IMR-90 (cell line): ENCODE measurements around the gene CTDP1.

Experiments
- CTCF ChIP-seq: conservative IDR thresholded peaks from 2 replicates; pipeline ENCODE4 v1.5.1; 2012; ENCODE audit warnings: mild to moderate bottlenecking, low read depth, low read length, improper control_type of control experiment
- ELK1 ChIP-seq: fragments of 150-350 bp; IDR thresholded peaks from 2 replicates; pipeline ENCODE4 v1.6.1; 2016; ENCODE audit warnings: low read depth, mild to moderate bottlenecking, low read length, moderate library complexity, borderline replicate concordance
- FOS ChIP-seq: fragments of 150-350 bp; IDR thresholded peaks from 2 replicates; pipeline ENCODE4 v1.6.1; 2016; ENCODE audit warnings: low read depth, low read length
- MAFK ChIP-seq: IDR thresholded peaks from 2 replicates; pipeline ENCODE4 v1.6.1; 2012; ENCODE audit warnings: low read depth, low read length, improper control_type of control experiment
- MAZ ChIP-seq: IDR thresholded peaks from 2 replicates; pipeline ENCODE4 v1.6.1; 2012; ENCODE audit warnings: low read depth, mild to moderate bottlenecking, low read length, improper control_type of control experiment, moderate library complexity, borderline replicate concordance
- MXI1 ChIP-seq: IDR thresholded peaks from 2 replicates; pipeline ENCODE4 v1.6.1; 2012; ENCODE audit warnings: low read depth, mild to moderate bottlenecking, low read length, moderate library complexity, borderline replicate concordance
- POLR2A ChIP-seq: IDR thresholded peaks from 2 replicates; pipeline ENCODE4 v1.6.1; 2012; ENCODE audit warnings: mild to moderate bottlenecking, low read depth, low read length
- RAD21 ChIP-seq: IDR thresholded peaks from 2 replicates; pipeline ENCODE4 v1.6.1; 2012; ENCODE audit warnings: low read length, improper control_type of control experiment
- RCOR1 ChIP-seq: IDR thresholded peaks from 2 replicates; pipeline ENCODE4 v1.6.1; 2012; ENCODE audit warnings: mild to moderate bottlenecking, low read length, improper control_type of control experiment; ENCODE audit not compliant: insufficient replicate concordance
- RFX5 ChIP-seq: IDR thresholded peaks from 2 replicates; pipeline ENCODE4 v1.8.0; 2012; ENCODE audit warnings: low read depth, mild to moderate bottlenecking, low read length, moderate library complexity
- SMC3 ChIP-seq: fragments of 150-350 bp; IDR thresholded peaks from 2 replicates; pipeline ENCODE4 v1.6.1; 2016; ENCODE audit warnings: low read depth, mild to moderate bottlenecking, antibody characterized with exemption, low read length, moderate library complexity
- USF2 ChIP-seq: fragments of 150-350 bp; IDR thresholded peaks from 2 replicates; pipeline ENCODE4 v1.6.1; 2017; ENCODE audit warnings: mild to moderate bottlenecking, antibody characterized with exemption, low read length, low read depth

DNA sequence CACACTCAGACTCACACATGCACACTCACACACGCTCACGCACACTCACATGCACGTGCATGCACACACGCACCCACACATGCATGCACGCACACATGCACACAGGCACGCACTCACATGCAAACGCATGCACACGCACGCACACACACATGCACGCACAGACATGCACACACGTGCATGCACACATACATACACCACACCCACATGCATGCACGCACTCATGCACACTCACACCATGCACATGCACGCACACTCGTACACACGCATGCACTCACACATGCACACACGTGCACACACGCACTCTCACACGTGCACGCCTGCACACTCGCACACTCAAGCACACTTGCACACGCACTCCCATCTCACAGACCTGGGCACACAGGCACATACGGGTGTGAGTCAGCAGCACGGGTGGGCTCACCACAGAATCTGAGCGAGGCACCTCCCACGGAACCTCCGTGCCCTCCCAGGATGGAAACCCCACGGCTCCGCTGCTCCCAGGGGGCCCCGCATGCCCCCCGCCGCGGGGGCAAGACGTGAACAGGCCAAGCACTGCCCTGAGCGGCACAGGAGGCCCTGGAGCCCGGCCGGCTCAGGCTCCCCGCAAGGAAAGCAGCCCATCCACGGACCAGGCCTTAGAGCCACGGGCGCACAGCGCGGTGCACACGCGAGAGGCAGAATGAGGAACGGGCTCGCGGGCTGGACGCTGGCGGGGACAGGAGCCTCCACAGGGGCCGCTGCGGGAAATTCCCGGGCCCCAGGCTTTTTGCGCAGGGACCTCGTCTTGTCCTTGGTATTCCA, 109.7 kb downstream of the CTDP1 start:
- TF ChIP-seq RAD21 (no peak), SMC3 (no peak), POLR2A (no peak), CTCF (no peak), ELK1 (no peak), RCOR1 (no peak), FOS (no peak), USF2 (no peak), RFX5 (no peak), MAFK (no peak), MAZ (no peak), MXI1 (no peak)
